H9 (cell line): ENCODE data around the gene SOX30. TPM values are rescaled to one million over a fixed set of nuclear protein-coding genes. Genes with fewer than 3 reads are reported as not detected.

Experiments used
- DNase-seq: peaks from one replicate; pipeline ENCODE4 v3.0.0-alpha.2; 2017
- H2AFZ ChIP-seq: one replicate; pipeline ENCODE4 v1.6.1; 2013; ENCODE audit warnings: mild to moderate bottlenecking, low read length, control low read depth, moderate library complexity
- H2AK5ac ChIP-seq: 2 replicates; pipeline ENCODE4 v1.6.1; 2013; ENCODE audit warnings: low read length, control low read depth, mixed read lengths; ENCODE audit not compliant: insufficient read length
- H2BK120ac ChIP-seq: one replicate; pipeline ENCODE4 v1.6.1; 2013; ENCODE audit warnings: low read depth, mild to moderate bottlenecking, low read length, control low read depth, inconsistent platforms; ENCODE audit not compliant: poor library complexity, severe bottlenecking
- H2BK12ac ChIP-seq: 2 replicates; pipeline ENCODE4 v1.6.1; 2013; ENCODE audit warnings: low read length, control low read depth, mixed read lengths, low read depth; ENCODE audit not compliant: insufficient read length
- H2BK15ac ChIP-seq: 2 replicates; pipeline ENCODE4 v1.6.1; 2013; ENCODE audit warnings: low read depth, low read length, control low read depth
- H2BK20ac ChIP-seq: one replicate; pipeline ENCODE4 v1.6.1; 2013; ENCODE audit warnings: low read depth, mild to moderate bottlenecking, low read length, control low read depth, inconsistent platforms; ENCODE audit not compliant: poor library complexity, severe bottlenecking
- H2BK5ac ChIP-seq: 2 replicates; pipeline ENCODE4 v1.6.1; 2013; ENCODE audit warnings: low read length, control low read depth, mixed read lengths; ENCODE audit not compliant: insufficient read length
- H3K14ac ChIP-seq: 2 replicates; pipeline ENCODE4 v1.6.1; 2013; ENCODE audit warnings: low read length, control low read depth; ENCODE audit not compliant: insufficient read depth
- H3K18ac ChIP-seq: 2 replicates; pipeline ENCODE4 v1.6.1; 2013; ENCODE audit warnings: low read depth, mild to moderate bottlenecking, mixed read lengths, low read length, control low read depth; ENCODE audit not compliant: insufficient read length
- H3K23ac ChIP-seq: 2 replicates; pipeline ENCODE4 v1.6.1; 2013; ENCODE audit warnings: low read length, control low read depth, mixed read lengths, low read depth; ENCODE audit not compliant: insufficient read length
- H3K23me2 ChIP-seq: 2 replicates; pipeline ENCODE4 v1.6.1; 2013; ENCODE audit warnings: low read depth, mild to moderate bottlenecking, mixed read lengths, low read length, control low read depth; ENCODE audit not compliant: insufficient read length, poor library complexity, severe bottlenecking
- H3K27ac ChIP-seq: 2 replicates; pipeline ENCODE4 v1.5.1; 2013; ENCODE audit warnings: low read length, control low read depth, mixed read lengths, low read depth; ENCODE audit not compliant: insufficient read length
- H3K27me3 ChIP-seq: 2 replicates; pipeline ENCODE4 v1.6.1; 2013; ENCODE audit warnings: low read length, control low read depth, inconsistent platforms; ENCODE audit not compliant: insufficient read depth
- H3K4ac ChIP-seq: 2 replicates; pipeline ENCODE4 v1.6.1; 2013; ENCODE audit warnings: low read depth, mild to moderate bottlenecking, control low read depth, inconsistent platforms, low read length, moderate library complexity
- H3K4me1 ChIP-seq: 2 replicates; pipeline ENCODE4 v1.6.1; 2013; ENCODE audit warnings: low read length, control low read depth, inconsistent platforms; ENCODE audit not compliant: insufficient read depth
- H3K4me2 ChIP-seq: 2 replicates; pipeline ENCODE4 v1.6.1; 2013; ENCODE audit warnings: low read length, control low read depth, mixed read lengths; ENCODE audit not compliant: insufficient read length, insufficient read depth
- H3K56ac ChIP-seq: 2 replicates; pipeline ENCODE4 v1.6.1; 2013; ENCODE audit warnings: low read depth, mild to moderate bottlenecking, mixed read lengths, low read length, control low read depth; ENCODE audit not compliant: insufficient read length
- H3K79me1 ChIP-seq: 2 replicates; pipeline ENCODE4 v1.6.1; 2013; ENCODE audit warnings: low read depth, mild to moderate bottlenecking, moderate library complexity, low read length, control low read depth, inconsistent platforms; ENCODE audit not compliant: insufficient read depth, poor library complexity, severe bottlenecking
- H3K79me2 ChIP-seq: 2 replicates; pipeline ENCODE4 v1.6.1; 2013; ENCODE audit warnings: low read length, control low read depth, inconsistent platforms; ENCODE audit not compliant: insufficient read depth
- H3K9ac ChIP-seq: 2 replicates; pipeline ENCODE4 v1.6.1; 2013; ENCODE audit warnings: low read length, control low read depth, mixed read lengths; ENCODE audit not compliant: insufficient read length; ENCODE audit errors: extremely low read depth
- H3K9me3 ChIP-seq: one replicate; pipeline ENCODE4 v1.6.1; 2013; ENCODE audit warnings: low read depth, low read length, inconsistent platforms; ENCODE audit not compliant: control insufficient read depth
- H3T11ph ChIP-seq: one replicate; pipeline ENCODE4 v1.6.1; 2013; ENCODE audit warnings: mild to moderate bottlenecking, low read length, control low read depth, inconsistent platforms
- H4K20me1 ChIP-seq: one replicate; pipeline ENCODE4 v1.6.1; 2013; ENCODE audit not compliant: control insufficient read depth, insufficient read length, insufficient read depth
- H4K5ac ChIP-seq: 2 replicates; pipeline ENCODE4 v1.6.1; 2013; ENCODE audit warnings: low read depth, mild to moderate bottlenecking, mixed read lengths, low read length, control low read depth; ENCODE audit not compliant: insufficient read length
- H4K8ac ChIP-seq: replicated peaks from 2 replicates; pipeline ENCODE4 v1.6.1; 2013; ENCODE audit warnings: low read length, control low read depth, mixed read lengths, low read depth; ENCODE audit not compliant: insufficient read length
- H4K91ac ChIP-seq: 2 replicates; pipeline ENCODE4 v1.6.1; 2013; ENCODE audit warnings: low read depth, mild to moderate bottlenecking, moderate library complexity, mixed read lengths, low read length, control low read depth; ENCODE audit not compliant: insufficient read length
- H3K27ac Mint-ChIP-seq, 3 experiments: 2 replicates in 2 of 3; 3 replicates in 1 of 3; pipeline ENCODE4 v1.8.0; 2020 to 2021; ENCODE audit warnings: mixed read lengths in 3 of 3, mild to moderate bottlenecking in 1 of 3, moderate library complexity in 1 of 3
- H3K27me3 Mint-ChIP-seq: 2 replicates; pipeline ENCODE4 v1.8.0; 2021; ENCODE audit warnings: low read depth, mild to moderate bottlenecking, moderate library complexity, mixed read lengths
- H3K36me3 Mint-ChIP-seq, 3 experiments: 2 replicates in 2 of 3; 3 replicates in 1 of 3; pipeline ENCODE4 v1.8.0; 2020 to 2021; ENCODE audit warnings: low read depth in 3 of 3, mixed read lengths in 3 of 3; ENCODE audit not compliant: insufficient read depth in 1 of 3
- H3K4me1 Mint-ChIP-seq, 2 experiments: 2 replicates each; pipeline ENCODE4 v1.8.0; 2020; ENCODE audit warnings: mixed read lengths in 2 of 2
- H3K4me3 Mint-ChIP-seq, 2 experiments: 2 replicates in 1 of 2; 3 replicates in 1 of 2; pipeline ENCODE4 v1.8.0; 2020 to 2021; ENCODE audit warnings: mild to moderate bottlenecking in 2 of 2, mixed read lengths in 2 of 2, moderate library complexity in 1 of 2
- H3K9me3 Mint-ChIP-seq, 2 experiments: 2 replicates in 1 of 2; 3 replicates in 1 of 2; pipeline ENCODE4 v1.8.0; 2020; ENCODE audit warnings: mild to moderate bottlenecking in 2 of 2, mixed read lengths in 2 of 2, moderate library complexity in 1 of 2
- WGBS: extraction: QIAGEN DNeasy Blood & Tissue Kit; methylation state at CpG from one replicate; pipeline ENCODE4 v1.1.7; 2013; ENCODE audit warnings: missing lambda C conversion rate, low lambda C conversion rate, mixed read lengths; ENCODE audit not compliant: insufficient read length; ENCODE audit errors: extremely low coverage; 5-methylcytosine and 5-hydroxymethylcytosine counted together
- total RNA-seq: library from RNA; stranded (reverse); gene quantifications from 2 replicates; pipeline ENCODE4 v1.2.1, GENCODE V29; 2021
- TF ChIP-seq, protein P1 (sequence below): fragments of 200-600 bp; sonication (generic); conservative IDR thresholded peaks from 3 replicates; pipeline ENCODE4 v1.8.0; 2021; ENCODE audit warnings: antibody characterized with exemption, mild to moderate bottlenecking

Gene SOX30
- total RNA-seq, 1 experiment from 2014 or later, result not detected

DNA sequence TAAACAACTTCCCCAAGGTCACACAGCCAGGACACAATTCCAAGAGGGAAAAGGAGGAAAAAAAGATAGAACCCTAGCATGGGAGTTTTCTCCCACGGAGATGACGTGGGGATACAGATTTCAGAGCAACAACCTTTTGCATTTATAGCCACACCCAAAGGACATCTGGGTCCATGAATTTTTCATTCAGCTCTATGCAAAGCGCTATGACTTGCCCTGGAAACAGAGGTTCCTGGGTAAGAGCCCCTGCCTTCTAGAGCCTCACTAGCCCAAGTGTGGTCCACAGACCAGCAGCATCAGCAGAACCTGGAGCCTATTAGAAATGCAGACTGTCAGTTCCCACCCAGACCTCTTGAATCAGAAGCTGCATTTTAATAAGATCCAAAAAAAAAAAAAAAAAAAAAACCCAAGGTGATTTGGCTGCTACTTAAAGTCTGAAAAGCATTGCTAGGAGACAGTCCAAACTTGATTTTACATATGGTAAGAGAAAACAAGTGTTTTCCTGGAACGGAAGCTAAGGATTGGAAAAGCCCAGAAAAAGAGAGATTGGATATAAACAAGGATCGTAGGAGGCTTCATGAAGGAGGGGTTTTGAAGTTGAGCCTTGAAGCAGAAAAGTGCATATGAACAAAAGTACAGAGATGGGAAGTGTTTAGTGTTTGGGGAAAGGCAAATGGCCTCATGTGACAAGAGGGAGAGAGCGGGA is 59.0 kb downstream of the SOX30 start:
- H3K36me3 Mint-ChIP-seq, result peaks cover 0 to 6% (median 0%) of the 10 kb centered on the region in 3 experiments; a peak in 2 of 7 replicates
- no peaks in the 10 kb centered on the region for H3K27me3 Mint-ChIP-seq
- Histone ChIP-seq H3K79me2 (no peaks in the 10 kb centered on the region), H3K4ac (no peak overlapping the region), H3K9me3 (no peaks in the 10 kb centered on the region), H3K27ac (no peak overlapping the region), H3K4me2 (no peak overlapping the region), H4K5ac (no peak overlapping the region), H3K9ac (no peak overlapping the region), H4K91ac (no peak overlapping the region), H4K20me1 (no peaks in the 10 kb centered on the region), H3K27me3 (no peaks in the 10 kb centered on the region), H3K18ac (no peak overlapping the region), H2BK120ac (no peak overlapping the region), H2AFZ (no peak overlapping the region), H2BK5ac (no peak overlapping the region), H3K14ac (no peak overlapping the region), H2BK12ac (no peak overlapping the region), H3K79me1 (no peaks in the 10 kb centered on the region), H3K23ac (no peak overlapping the region), H2BK15ac (no peak overlapping the region), H2AK5ac (no peak overlapping the region), H3T11ph (no peak overlapping the region), H2BK20ac (no peak overlapping the region), H4K8ac (no peak overlapping the region), H3K56ac (no peak overlapping the region), H3K23me2 (no peaks in the 10 kb centered on the region), H3K4me1 (no peaks in the 10 kb centered on the region)
- no CpG with 5 or more reads among the region's 6 CpGs for WGBS
- no peak for DNase-seq
- H3K4me3 Mint-ChIP-seq, result no peak overlapping the region
- H3K27ac Mint-ChIP-seq, result no peak overlapping the region
- TF ChIP-seq, protein P1, sequence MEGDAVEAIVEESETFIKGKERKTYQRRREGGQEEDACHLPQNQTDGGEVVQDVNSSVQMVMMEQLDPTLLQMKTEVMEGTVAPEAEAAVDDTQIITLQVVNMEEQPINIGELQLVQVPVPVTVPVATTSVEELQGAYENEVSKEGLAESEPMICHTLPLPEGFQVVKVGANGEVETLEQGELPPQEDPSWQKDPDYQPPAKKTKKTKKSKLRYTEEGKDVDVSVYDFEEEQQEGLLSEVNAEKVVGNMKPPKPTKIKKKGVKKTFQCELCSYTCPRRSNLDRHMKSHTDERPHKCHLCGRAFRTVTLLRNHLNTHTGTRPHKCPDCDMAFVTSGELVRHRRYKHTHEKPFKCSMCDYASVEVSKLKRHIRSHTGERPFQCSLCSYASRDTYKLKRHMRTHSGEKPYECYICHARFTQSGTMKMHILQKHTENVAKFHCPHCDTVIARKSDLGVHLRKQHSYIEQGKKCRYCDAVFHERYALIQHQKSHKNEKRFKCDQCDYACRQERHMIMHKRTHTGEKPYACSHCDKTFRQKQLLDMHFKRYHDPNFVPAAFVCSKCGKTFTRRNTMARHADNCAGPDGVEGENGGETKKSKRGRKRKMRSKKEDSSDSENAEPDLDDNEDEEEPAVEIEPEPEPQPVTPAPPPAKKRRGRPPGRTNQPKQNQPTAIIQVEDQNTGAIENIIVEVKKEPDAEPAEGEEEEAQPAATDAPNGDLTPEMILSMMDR, result no peak
- no peaks in the 10 kb centered on the region for H3K4me1 Mint-ChIP-seq
- H3K9me3 Mint-ChIP-seq, result peaks cover 3% of the 10 kb centered on the region in 2 experiments; a peak in 2 of 5 replicates
